CD1c-positive myeloid dendritic cell (primary cell): Measurements from ENCODE around the gene CNNM1.

Experiments used
- DNase-seq: peaks from one replicate; pipeline ENCODE4 v3.0.0-alpha.2; 2016; ENCODE audit errors: extremely low spot score

The CNNM1 gene

GRCh38 chr10:99418910-99419624 lies 89.9 kb downstream of the CNNM1 start:
- DNase-seq: no peak

- no peak for DNase-seq
Measured at GRCh38 chr10:99419688-99420087, 90.5 kb downstream of the CNNM1 start.

GRCh38 chr10:99421233-99421739 lies 92.1 kb downstream of the CNNM1 start:
- DNase-seq: no peak

GRCh38 chr10:99422529-99423096 lies 93.5 kb downstream of the CNNM1 start:
- DNase-seq: no peak

- no peak for DNase-seq
Measured at GRCh38 chr10:99424656-99425055, 95.5 kb downstream of the CNNM1 start.

GRCh38 chr10:99425204-99425603 lies 96.0 kb downstream of the CNNM1 start:
- no peak for DNase-seq

GRCh38 chr10:99426689-99427088 lies 97.5 kb downstream of the CNNM1 start:
- DNase-seq: no peak

GRCh38 chr10:99427566-99428190 lies 98.5 kb downstream of the CNNM1 start:
- no peak for DNase-seq

GRCh38 chr10:99429517-99430095 lies 100.5 kb downstream of the CNNM1 start:
- DNase-seq: no peak

- DNase-seq: no peak
Measured at GRCh38 chr10:99430116-99430450, 100.9 kb downstream of the CNNM1 start.

- peak; percentile 100 for DNase-seq
Measured at GRCh38 chr10:99430451-99431189, 101.5 kb downstream of the CNNM1 start, which contains the start of gene GOT1. GOT1 (minus strand) TSS chr10:99430624; CDS start chr10:99430565, 59 bp downstream.

- DNase-seq: peak; percentile 76
Measured at GRCh38 chr10:99431190-99431760, 102.1 kb downstream of the CNNM1 start.

- DNase-seq: no peak
Measured at GRCh38 chr10:99432047-99432446, 102.9 kb downstream of the CNNM1 start.

GRCh38 chr10:99432881-99433280 lies 103.7 kb downstream of the CNNM1 start:
- no peak for DNase-seq

- no peak for DNase-seq
Measured at GRCh38 chr10:99433378-99434020, 104.3 kb downstream of the CNNM1 start.

- DNase-seq: peak; percentile 55
Measured at GRCh38 chr10:99435986-99436638, 107.0 kb downstream of the CNNM1 start.

GRCh38 chr10:99438890-99439289 lies 109.7 kb downstream of the CNNM1 start:
- DNase-seq: no peak

- DNase-seq: no peak
Measured at GRCh38 chr10:99442394-99442793, 113.2 kb downstream of the CNNM1 start.

- DNase-seq: no peak
Measured at GRCh38 chr10:99443500-99443899, 114.3 kb downstream of the CNNM1 start.
